GM19468 (cell line): Measurements from ENCODE around the gene GRIK3.

Experiments
- ATAC-seq: cut with Tn5 transposase; IDR thresholded peaks from one replicate; pipeline ENCODE4 v1.9.1; 2021; ENCODE audit warnings: mild to moderate bottlenecking, moderate library complexity, moderate number of reproducible peaks; ENCODE audit not compliant: unreplicated experiment; ENCODE audit errors: extremely low read depth

Gene GRIK3

GRCh38 chr1:37018510-37018909, 15.8 kb downstream of the GRIK3 start:
- no peak for ATAC-seq

DNA sequence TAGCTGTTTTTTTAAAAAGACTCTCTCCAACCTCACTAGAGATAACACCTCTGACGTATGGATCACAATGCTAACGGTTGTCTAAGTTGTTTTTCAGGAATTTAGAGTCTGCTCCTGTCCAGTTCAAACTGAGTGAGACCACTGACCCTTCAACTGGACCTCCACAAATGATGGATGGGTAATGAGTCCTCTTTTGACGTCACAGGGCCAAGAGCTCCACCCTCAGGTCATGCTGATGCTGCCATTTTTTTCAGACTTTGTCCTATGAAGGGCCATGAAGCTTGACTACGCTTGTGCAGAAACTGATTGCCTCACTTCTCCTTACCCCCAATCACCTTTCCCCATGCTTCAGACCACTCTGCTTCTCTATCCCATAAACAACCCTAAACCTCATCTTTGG, 16.6 kb downstream of the GRIK3 start:
- no peak for ATAC-seq

DNA sequence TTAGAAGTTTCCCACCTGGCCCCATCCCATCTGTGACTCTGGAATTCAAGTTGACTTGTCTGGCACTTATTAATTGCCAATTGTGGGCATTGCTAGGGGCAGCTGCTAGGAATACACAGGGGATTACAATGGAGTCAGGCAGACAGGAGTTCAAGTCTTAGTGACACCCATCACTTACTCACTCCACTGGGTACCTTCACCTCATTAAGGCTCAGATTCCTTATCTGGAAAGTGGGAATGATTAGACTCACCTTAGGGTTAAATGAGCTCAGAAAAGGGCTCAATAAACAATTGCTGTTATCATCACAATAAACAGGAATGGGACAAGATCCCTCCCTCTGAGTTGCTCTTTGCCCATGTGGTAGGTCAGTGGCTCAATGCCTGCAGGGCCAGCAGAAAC, 18.2 kb downstream of the GRIK3 start:
- no peak for ATAC-seq

- no peak for ATAC-seq
Observed at GRCh38 chr1:37015713-37016112, 18.6 kb downstream of the GRIK3 start.

GRCh38 chr1:37012226-37012625, 22.1 kb downstream of the GRIK3 start:
- no peak for ATAC-seq

DNA sequence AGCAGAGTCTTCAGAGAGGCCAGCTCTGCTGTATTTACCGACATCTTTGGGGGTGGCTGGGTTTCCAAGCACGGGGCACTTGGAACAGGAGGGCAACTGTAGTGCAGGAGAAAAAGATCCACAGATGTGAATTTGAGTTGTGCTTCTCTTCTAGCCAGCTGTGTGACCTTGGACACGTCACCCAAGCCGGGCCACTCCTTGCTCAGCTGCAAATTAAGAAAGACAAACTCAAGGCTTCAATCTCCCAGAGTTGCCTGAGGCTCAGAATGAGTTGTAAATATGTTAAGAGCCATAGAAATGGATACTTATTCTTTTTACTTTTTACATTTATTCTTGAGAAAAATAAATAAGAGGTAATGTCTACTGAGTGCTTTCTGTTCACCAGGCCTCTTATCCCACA, 24.3 kb downstream of the GRIK3 start:
- no peak for ATAC-seq

DNA sequence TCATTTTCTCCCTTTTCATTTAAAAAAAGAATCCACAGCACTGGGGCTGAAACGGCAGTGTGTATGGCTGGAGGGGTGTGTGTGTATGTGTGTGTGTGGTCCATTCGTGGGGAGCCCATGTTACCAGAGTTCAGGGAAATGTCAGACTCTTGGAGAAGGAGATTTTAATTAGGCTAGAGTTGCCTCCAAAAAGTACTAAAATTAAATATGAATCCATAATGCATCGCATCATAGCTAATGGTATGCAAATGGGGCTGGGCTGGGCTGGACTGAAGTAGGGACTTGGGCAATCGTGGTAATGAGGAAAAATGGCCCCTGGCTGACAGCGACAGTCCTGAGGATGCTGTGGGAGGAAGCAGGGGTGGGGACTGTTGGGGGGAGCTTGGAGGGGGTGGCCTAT, 24.8 kb downstream of the GRIK3 start:
- no peak for ATAC-seq

- ATAC-seq, result no peak
Observed at GRCh38 chr1:37006132-37006868, 28.0 kb downstream of the GRIK3 start.

- no peak for ATAC-seq
Observed at GRCh38 chr1:37002898-37003297, 31.4 kb downstream of the GRIK3 start.

GRCh38 chr1:37001703-37002102, 32.6 kb downstream of the GRIK3 start:
- no peak for ATAC-seq

GRCh38 chr1:36996106-36996505, 38.2 kb downstream of the GRIK3 start:
- ATAC-seq, result no peak

DNA sequence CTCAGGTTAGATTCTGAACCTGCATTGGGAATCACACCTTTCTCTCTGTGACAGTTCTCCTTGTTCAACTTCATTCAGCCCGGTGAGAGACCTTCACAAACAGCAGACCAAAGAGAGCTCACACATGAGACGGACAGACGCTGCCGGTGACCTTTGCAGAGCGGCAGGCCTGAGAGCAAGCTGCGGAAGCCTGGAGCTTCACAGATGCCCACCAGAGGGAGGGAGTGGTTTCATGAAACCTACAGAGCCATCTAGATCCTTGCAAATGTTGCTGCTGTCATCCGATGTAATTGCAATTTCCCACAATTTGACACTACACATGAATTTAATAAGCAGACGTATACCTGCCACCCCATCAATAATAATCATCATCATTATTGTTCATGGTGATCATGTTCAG, 39.4 kb downstream of the GRIK3 start:
- ATAC-seq, result no peak

DNA sequence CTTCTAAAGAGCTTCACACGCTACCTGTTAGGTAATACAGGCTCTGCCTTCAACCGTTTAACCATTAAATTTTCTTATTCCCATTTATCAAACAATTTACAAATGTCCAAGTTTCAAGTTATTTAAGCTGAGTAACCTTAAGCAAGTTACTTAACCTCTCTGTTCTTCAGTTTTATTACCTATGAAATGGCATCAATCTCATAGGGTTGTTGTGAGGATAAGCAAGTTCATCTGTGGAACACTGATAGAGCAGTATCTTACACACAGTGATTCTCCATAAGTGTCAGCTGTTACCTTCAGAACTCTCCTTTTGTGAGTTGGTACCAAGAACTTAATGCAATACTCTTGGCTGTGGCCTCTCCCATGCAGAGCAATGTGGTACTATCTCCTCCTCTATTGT, 40.0 kb downstream of the GRIK3 start:
- ATAC-seq, result no peak

DNA sequence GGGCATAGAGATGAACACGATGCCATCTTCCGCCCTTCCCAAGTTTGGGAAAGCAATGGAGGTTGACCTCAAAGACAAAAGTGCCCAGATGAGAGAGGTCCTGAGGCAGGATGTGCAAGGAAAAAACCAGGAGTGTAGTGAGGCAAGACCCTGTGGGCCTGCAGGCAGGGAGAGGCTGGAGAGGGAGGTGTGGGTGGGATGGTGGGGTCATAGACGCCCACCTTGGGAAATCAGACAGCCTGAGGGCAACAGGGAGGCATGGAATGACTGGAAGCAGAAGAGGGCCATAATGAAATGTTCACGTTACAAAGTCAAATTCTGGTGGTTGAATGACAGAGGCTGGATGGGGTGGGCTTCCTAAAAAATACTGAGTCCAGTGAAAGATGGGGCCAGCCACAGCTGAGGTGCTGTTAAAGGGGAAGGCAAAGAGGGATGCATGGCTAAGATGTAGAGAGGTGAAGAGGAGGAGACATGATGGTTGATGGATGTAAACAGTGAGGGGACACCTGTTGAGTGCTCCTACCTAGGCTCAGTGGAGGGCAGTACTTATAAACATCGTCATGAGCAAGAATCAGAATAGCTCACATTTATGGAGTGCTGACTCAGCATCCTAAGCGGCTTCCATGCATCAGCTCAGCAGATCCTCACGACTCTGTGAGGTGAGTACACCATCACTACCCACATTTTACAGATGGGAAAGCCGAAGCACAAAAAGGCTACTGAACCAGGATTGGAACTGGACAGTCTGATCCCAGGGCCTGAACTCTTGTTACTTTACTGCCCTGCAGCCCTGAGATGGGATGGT, 42.0 kb downstream of the GRIK3 start:
- ATAC-seq, result no peak

DNA sequence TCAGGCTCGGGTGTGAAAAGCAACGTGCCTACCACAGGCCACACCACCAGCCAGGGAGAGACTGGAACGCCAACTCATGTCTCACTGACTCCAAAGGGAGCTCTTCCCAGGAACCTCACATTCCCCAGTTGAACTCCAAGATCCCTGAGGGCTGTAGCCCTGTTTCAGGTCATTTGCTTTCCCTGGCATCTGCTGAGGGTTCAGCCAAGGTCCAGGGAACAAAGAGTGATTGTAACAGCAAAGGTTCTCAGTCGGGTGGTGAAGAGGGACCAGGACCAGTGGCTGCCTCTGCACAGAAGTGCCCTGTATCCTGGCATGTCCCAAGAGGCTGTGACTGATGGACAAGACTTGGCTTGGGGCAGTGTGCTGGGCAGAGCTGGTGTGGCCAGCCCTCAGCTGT, 42.8 kb downstream of the GRIK3 start:
- no peak for ATAC-seq

- no peak for ATAC-seq
Observed at GRCh38 chr1:36990928-36991327, 43.4 kb downstream of the GRIK3 start.

GRCh38 chr1:36989241-36989640, 45.1 kb downstream of the GRIK3 start:
- no peak for ATAC-seq

DNA sequence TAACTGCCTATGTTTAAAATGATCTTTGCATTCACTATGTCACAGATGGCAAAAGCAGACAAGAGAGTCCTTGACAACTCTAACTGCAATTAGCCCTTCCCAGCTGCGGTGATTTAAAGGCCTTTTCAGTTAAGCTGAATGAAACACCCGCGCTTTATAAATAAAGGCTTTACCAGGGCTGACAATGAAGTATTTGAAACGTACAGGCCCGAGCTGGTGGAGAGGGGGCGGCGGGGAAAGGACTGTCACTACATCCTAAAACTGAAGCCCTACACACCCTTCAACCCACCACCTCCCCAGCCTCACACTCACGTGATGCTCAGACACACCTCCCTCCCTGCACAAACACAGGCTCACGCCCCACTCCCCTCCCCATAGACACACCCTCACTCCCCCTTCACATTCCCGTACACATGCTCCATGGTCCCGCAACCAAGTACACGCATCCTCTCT, 45.5 kb downstream of the GRIK3 start:
- no peak for ATAC-seq

GRCh38 chr1:36988321-36988720, 46.0 kb downstream of the GRIK3 start:
- ATAC-seq, result no peak

DNA sequence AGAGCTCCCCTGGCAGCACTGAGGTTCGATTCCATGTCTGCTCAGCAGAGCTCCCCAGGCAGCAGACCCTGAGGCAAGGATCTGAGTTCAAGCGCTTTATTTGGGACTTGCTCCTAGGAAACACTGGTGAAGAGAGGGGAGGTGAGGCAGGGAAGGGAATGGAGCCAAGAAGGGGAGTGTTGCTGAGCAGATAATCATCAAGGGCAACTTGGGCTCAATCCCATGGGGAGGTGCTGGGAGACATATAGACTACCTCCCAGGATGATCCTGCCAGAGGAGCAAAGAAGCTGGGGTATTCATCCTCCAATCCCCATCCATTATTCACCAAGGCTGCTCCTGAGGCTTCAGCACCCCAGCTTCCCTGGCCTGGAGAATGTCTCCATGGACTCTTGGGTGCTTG, 47.0 kb downstream of the GRIK3 start:
- ATAC-seq, result no peak

GRCh38 chr1:36986241-36986985, 47.9 kb downstream of the GRIK3 start:
- ATAC-seq, result no peak
